OCI-LY1 (cell line): ENCODE measurements around the gene C8A.

ENCODE experiments used
- H2AFZ ChIP-seq: fragments of 200-600 bp; sonication (generic), shearing (Covaris generic); 2 replicates; pipeline ENCODE4 v1.6.0; 2014; ENCODE audit warnings: antibody characterized with exemption, mild to moderate bottlenecking, low read length
- H3F3A ChIP-seq: fragments of 200-600 bp; sonication (generic), shearing (Covaris generic); 2 replicates; pipeline ENCODE4 v1.6.0; 2014; ENCODE audit warnings: mild to moderate bottlenecking, antibody characterized with exemption, low read length, moderate library complexity; ENCODE audit not compliant: insufficient read depth
- H3K27ac ChIP-seq: fragments of 200-600 bp; sonication (generic); 2 replicates; pipeline ENCODE4 v1.5.1; 2014; ENCODE audit warnings: low read length, mixed run types, mild to moderate bottlenecking, low read depth; ENCODE audit not compliant: poor library complexity, severe bottlenecking
- H3K27me3 ChIP-seq: fragments of 200-600 bp; sonication (generic); 2 replicates; pipeline ENCODE4 v1.6.0; 2014; ENCODE audit warnings: antibody characterized with exemption, mild to moderate bottlenecking, low read length, moderate library complexity; ENCODE audit not compliant: insufficient read depth
- H3K36me3 ChIP-seq: fragments of 200-600 bp; sonication (generic); 2 replicates; pipeline ENCODE4 v1.6.1; 2014; ENCODE audit warnings: mild to moderate bottlenecking, antibody characterized with exemption, low read length, moderate library complexity, mixed read lengths; ENCODE audit not compliant: insufficient read depth
- H3K4me1 ChIP-seq: fragments of 200-600 bp; sonication (generic); 2 replicates; pipeline ENCODE4 v1.5.1; 2014; ENCODE audit warnings: mild to moderate bottlenecking, low read length, moderate library complexity; ENCODE audit not compliant: insufficient read depth, severe bottlenecking
- H3K4me2 ChIP-seq: fragments of 200-600 bp; sonication (generic), shearing (Covaris generic); 2 replicates; pipeline ENCODE4 v1.6.1; 2014; ENCODE audit warnings: low read length
- H3K4me3 ChIP-seq: fragments of 200-600 bp; sonication (generic); 2 replicates; pipeline ENCODE4 v1.5.1; 2014; ENCODE audit warnings: low read length, low read depth, mild to moderate bottlenecking, mixed read lengths; ENCODE audit not compliant: poor library complexity, severe bottlenecking
- H3K79me2 ChIP-seq: fragments of 200-600 bp; shearing (Covaris generic); 2 replicates; pipeline ENCODE4 v1.6.1; 2016; ENCODE audit warnings: mixed run types, low read length, mixed read lengths; ENCODE audit not compliant: insufficient read depth
- H3K9ac ChIP-seq: fragments of 200-600 bp; sonication (generic), shearing (Covaris generic); 2 replicates; pipeline ENCODE4 v1.6.1; 2014; ENCODE audit warnings: mild to moderate bottlenecking, low read length, mixed read lengths
- H3K9me2 ChIP-seq: fragments of 200-600 bp; sonication (generic), shearing (Covaris generic); 2 replicates; pipeline ENCODE4 v1.6.1; 2014; ENCODE audit warnings: low read depth, mild to moderate bottlenecking, low read length, mixed read lengths
- H3K9me3 ChIP-seq: fragments of 200-600 bp; shearing (Covaris generic); 2 replicates; pipeline ENCODE4 v1.6.1; 2014; ENCODE audit warnings: low read length, mixed read lengths
- H4K20me1 ChIP-seq: fragments of 200-600 bp; sonication (generic), shearing (Covaris generic); 2 replicates; pipeline ENCODE4 v1.6.0; 2016; ENCODE audit warnings: mild to moderate bottlenecking, low read length; ENCODE audit not compliant: insufficient read depth
- CTCF ChIP-seq: fragments of 200-600 bp; sonication (generic), shearing (Covaris generic); IDR thresholded peaks from 2 replicates; pipeline ENCODE4 v1.5.1; 2017; ENCODE audit warnings: mild to moderate bottlenecking, antibody characterized with exemption, low read length, moderate library complexity, mixed read lengths
- EZH2 ChIP-seq: fragments of 200-600 bp; sonication (generic), shearing (Covaris generic); IDR thresholded peaks from 2 replicates; pipeline ENCODE4 v1.8.0; 2017; ENCODE audit warnings: borderline replicate concordance, mixed run types, mild to moderate bottlenecking, antibody characterized with exemption, low read length, moderate library complexity, mixed read lengths

Gene C8A

DNA sequence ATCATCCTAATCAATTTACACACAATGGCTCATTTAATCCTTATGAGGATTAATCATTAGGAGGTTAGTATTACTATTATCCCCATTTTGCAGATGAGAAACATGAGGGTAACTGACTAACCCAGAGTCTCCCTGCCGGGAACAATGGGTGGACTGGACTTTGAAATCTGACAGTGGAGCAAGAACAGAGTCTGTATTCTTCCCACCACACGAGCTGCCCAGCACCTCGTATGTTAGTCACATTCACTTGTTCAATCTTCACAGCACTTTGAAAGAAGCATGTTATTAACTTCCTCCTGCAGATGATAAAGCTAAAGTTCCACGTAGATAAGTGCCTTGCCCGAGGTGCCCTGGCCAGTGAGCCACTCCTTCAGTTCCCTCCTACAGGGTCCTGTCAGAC, 98.8 kb downstream of the C8A start:
- Histone ChIP-seq H3K36me3 (no peaks in the 10 kb centered on the region), H3K9ac (no peak overlapping the region), H3K79me2 (no peaks in the 10 kb centered on the region), H3K9me2 (no peaks in the 10 kb centered on the region), H2AFZ (no peak overlapping the region), H3K9me3 (no peaks in the 10 kb centered on the region), H3F3A (no peaks in the 10 kb centered on the region), H3K27me3 (0 out of 2 replicates have a peak, but pooled peaks cover 3% of the 10 kb centered on the region), H3K4me3 (no peak overlapping the region), H3K27ac (no peak overlapping the region), H3K4me1 (no peaks in the 10 kb centered on the region), H4K20me1 (no peaks in the 10 kb centered on the region), H3K4me2 (no peak overlapping the region)
- TF ChIP-seq EZH2 = no peak
- TF ChIP-seq CTCF = no peak

DNA sequence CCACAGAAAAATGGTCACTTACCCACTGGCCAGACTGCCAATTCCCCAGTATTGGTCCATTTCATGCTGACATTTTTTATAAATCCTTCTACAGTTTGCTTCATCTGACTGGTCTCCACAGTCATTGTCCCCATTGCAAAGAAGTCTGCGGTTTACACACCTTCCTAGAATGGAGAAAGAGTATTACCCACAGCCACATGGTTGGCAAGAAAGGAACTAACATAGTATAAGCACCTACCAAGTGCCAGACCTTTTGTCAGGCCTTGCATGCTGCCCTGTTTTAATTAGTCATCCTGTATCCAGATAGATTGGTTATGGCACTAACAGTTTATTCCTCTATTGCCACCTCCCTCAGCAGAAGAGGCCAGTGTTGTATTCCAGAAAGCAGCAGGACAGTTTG, 100.1 kb downstream of the C8A start:
- Histone ChIP-seq H4K20me1 (no peaks in the 10 kb centered on the region), H3K9me2 (no peaks in the 10 kb centered on the region), H3K27me3 (0 out of 2 replicates have a peak, but pooled peaks cover 3% of the 10 kb centered on the region), H3F3A (no peaks in the 10 kb centered on the region), H3K4me2 (no peak overlapping the region), H3K4me3 (no peak overlapping the region), H3K79me2 (no peaks in the 10 kb centered on the region), H3K36me3 (no peaks in the 10 kb centered on the region), H2AFZ (no peak overlapping the region), H3K9ac (no peak overlapping the region), H3K4me1 (no peaks in the 10 kb centered on the region), H3K9me3 (no peaks in the 10 kb centered on the region), H3K27ac (no peak overlapping the region)
- TF ChIP-seq CTCF (no peak), EZH2 (no peak)

- no peak overlapping the region for H3K4me3 ChIP-seq
- H3K79me2 ChIP-seq = no peaks in the 10 kb centered on the region
- H3F3A ChIP-seq = no peaks in the 10 kb centered on the region
- H4K20me1 ChIP-seq = no peaks in the 10 kb centered on the region
- no peak overlapping the region for H3K27ac ChIP-seq
- no peak overlapping the region for H3K4me2 ChIP-seq
- no peak overlapping the region for H2AFZ ChIP-seq
- no peaks in the 10 kb centered on the region for H3K4me1 ChIP-seq
- no peaks in the 10 kb centered on the region for H3K27me3 ChIP-seq
- H3K9ac ChIP-seq = no peak overlapping the region
- TF ChIP-seq EZH2 = no peak
- no peak for TF ChIP-seq CTCF
- H3K9me3 ChIP-seq = no peaks in the 10 kb centered on the region
- H3K9me2 ChIP-seq = no peaks in the 10 kb centered on the region
- H3K36me3 ChIP-seq = no peaks in the 10 kb centered on the region
These were observed 103.3 kb downstream of the C8A start for GRCh38 chr1:56957931-56958330.
